ENCODE measurements around the gene ERH.

ERH gene

GRCh38 chr14:69334576-69334975 is 63.5 kb downstream of the ERH start:
- H3K36me3 Mint-ChIP-seq: no peaks in the 10 kb centered on the region
- no peaks in the 10 kb centered on the region for H3K9me3 Mint-ChIP-seq (ENCODE audit: low read depth)
- peaks cover 24% of the 10 kb centered on the region for H3K4me1 Mint-ChIP-seq (ENCODE audit: low read depth)
- H3K27ac Mint-ChIP-seq: no peak overlapping the region
- H3K4me3 Mint-ChIP-seq: no peak overlapping the region
- H3K27me3 Mint-ChIP-seq: no peaks in the 10 kb centered on the region

GRCh38 chr14:69333791-69334337 is 64.2 kb downstream of the ERH start:
- H3K36me3 Mint-ChIP-seq: no peaks in the 10 kb centered on the region
- H3K27ac Mint-ChIP-seq: no peak overlapping the region
- peaks cover 24% of the 10 kb centered on the region for H3K4me1 Mint-ChIP-seq (ENCODE audit: low read depth)
- no peaks in the 10 kb centered on the region for H3K27me3 Mint-ChIP-seq
- no peaks in the 10 kb centered on the region for H3K9me3 Mint-ChIP-seq (ENCODE audit: low read depth)
- no peak overlapping the region for H3K4me3 Mint-ChIP-seq

- Mint-ChIP-seq H3K27ac (no peak overlapping the region), H3K4me1 (ENCODE audit: low read depth) (peaks cover 24% of the 10 kb centered on the region), H3K9me3 (ENCODE audit: low read depth) (no peaks in the 10 kb centered on the region), H3K36me3 (no peaks in the 10 kb centered on the region), H3K4me3 (no peak overlapping the region), H3K27me3 (no peaks in the 10 kb centered on the region)
Measured at GRCh38 chr14:69332782-69333395, 65.2 kb downstream of the ERH start.

GRCh38 chr14:69331206-69331605 is 66.9 kb downstream of the ERH start:
- Mint-ChIP-seq H3K36me3 (no peaks in the 10 kb centered on the region), H3K27me3 (no peaks in the 10 kb centered on the region), H3K4me1 (ENCODE audit: low read depth) (peaks cover 21% of the 10 kb centered on the region)

More at GRCh38 chr14:69331206-69331605, 66.9 kb downstream of the ERH start:
- Mint-ChIP-seq H3K4me3 (no peak overlapping the region), H3K9me3 (ENCODE audit: low read depth) (no peaks in the 10 kb centered on the region), H3K27ac (no peak overlapping the region)

Data from activated naive CD8-positive, alpha-beta T cell (primary cell).